BLaER1 treated with 17β-estradiol and CSF1 and Interleukin-3, amounts not matched to agents 10 nM and 100 nM (cell line): Measurements from ENCODE around the gene SMC6.

Experiments used
- H3K27ac ChIP-seq, 11 experiments: shearing (Covaris generic); formaldehyde crosslinking; 2 replicates each; pipeline ENCODE4 v1.8.1; 2022
- H3K27me3 ChIP-seq, 11 experiments: shearing (Covaris generic); formaldehyde crosslinking; 2 replicates each; pipeline ENCODE4 v1.8.1; 2022
- H3K36me3 ChIP-seq, 11 experiments: shearing (Covaris generic); formaldehyde crosslinking; 2 replicates each; pipeline ENCODE4 v1.8.1; 2022
- H3K4me1 ChIP-seq, 10 experiments: shearing (Covaris generic); formaldehyde crosslinking; 2 replicates each; pipeline ENCODE4 v1.8.1; 2022
- H3K4me2 ChIP-seq, 11 experiments: shearing (Covaris generic); formaldehyde crosslinking; 2 replicates each; pipeline ENCODE4 v1.8.1; 2022
- H3K4me3 ChIP-seq, 10 experiments: shearing (Covaris generic); formaldehyde crosslinking; 2 replicates each; pipeline ENCODE4 v1.8.1; 2022
- H3K9ac ChIP-seq, 11 experiments: shearing (Covaris generic); formaldehyde crosslinking; 2 replicates each; pipeline ENCODE4 v1.8.1; 2022
- H3K9me3 ChIP-seq, 11 experiments: shearing (Covaris generic); formaldehyde crosslinking; replicated peaks in 1 of 11; 2 replicates each; pipeline ENCODE4 v1.8.1; 2022
- H4K20me1 ChIP-seq, 11 experiments: shearing (Covaris generic); formaldehyde crosslinking; 2 replicates each; pipeline ENCODE4 v1.8.1; 2022
- Cebpa-rat ChIP-seq, 11 experiments: shearing (Covaris generic); IDR thresholded peaks; 2 replicates each; pipeline ENCODE4 v1.8.1; 2022

Gene SMC6

DNA sequence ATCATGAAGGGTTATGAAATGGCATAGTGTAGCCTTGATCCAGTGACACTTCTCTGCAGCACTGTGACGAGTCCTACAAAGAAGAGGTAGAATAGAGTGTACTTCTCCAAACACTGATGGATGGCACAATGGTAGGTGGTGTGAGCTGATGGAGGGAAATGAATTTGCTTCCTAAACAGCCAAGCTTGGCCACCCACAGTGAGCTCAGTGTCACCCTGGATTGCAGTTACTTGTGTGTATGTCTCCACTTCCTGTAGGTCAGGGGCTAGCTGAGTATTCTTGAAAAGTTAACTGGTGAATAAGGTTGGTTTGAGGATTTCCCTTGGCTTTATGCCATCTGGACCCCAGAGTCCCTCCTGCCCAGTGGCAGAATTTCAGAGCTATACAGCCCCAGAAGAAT, 137.2 kb downstream of the SMC6 start:
- no peak overlapping the region for H3K9ac ChIP-seq
- no peaks in the 10 kb centered on the region for H3K9me3 ChIP-seq
- no peak overlapping the region for H3K27ac ChIP-seq
- TF ChIP-seq Cebpa-rat (IDR thresholded peaks at IDR 0.05), result no peak
- no peaks in the 10 kb centered on the region for H3K36me3 ChIP-seq
- peaks cover 0 to 18% (median 10%) of the 10 kb centered on the region in 10 experiments; a peak in 15 of 20 replicates for H3K4me1 ChIP-seq
- H3K4me3 ChIP-seq, result no peak overlapping the region
- H3K27me3 ChIP-seq, result no peaks in the 10 kb centered on the region
- peak overlapping the region in 10 of 11 experiments; percentile 3 to 46 (median 24); a peak in 14 of 22 replicates for H3K4me2 ChIP-seq
- no peaks in the 10 kb centered on the region for H4K20me1 ChIP-seq

DNA sequence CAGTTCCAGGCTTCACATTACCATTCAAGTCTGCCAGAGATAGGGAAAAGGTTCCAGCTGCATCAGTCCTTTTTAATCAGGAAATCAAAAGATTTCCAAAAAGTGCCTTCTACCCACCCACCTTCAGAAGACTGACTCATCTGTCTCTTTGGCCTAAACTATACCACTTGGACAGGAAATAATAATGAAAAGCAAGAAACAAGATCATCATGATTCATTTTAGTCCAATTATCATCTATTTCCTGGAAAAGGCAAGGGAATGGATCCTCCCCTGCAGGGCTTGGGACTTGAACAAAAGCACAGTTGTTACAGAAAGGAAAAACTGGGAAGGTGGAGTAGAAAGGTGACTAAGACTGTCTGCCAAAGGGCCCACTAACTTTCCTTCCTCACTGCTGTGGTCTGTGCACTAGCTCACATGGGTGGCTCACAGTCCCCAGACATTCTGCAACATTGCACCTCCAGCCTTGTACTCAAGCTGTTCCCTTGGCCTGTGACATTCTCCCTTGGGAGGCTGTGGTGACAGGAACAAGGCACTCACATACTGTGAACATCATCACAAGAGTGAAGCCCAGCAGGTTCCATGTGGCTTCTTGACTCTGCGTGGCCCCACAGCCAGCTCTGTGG, 137.8 kb downstream of the SMC6 start:
- H4K20me1 ChIP-seq, result no peaks in the 10 kb centered on the region
- H3K4me2 ChIP-seq, result peak overlapping the region in 10 of 11 experiments; percentile 3 to 46 (median 24); a peak in 16 of 22 replicates
- no peaks in the 10 kb centered on the region for H3K27me3 ChIP-seq
- H3K36me3 ChIP-seq, result no peaks in the 10 kb centered on the region
- no peak overlapping the region for H3K27ac ChIP-seq
- no peaks in the 10 kb centered on the region for H3K9me3 ChIP-seq
- H3K9ac ChIP-seq, result no peak overlapping the region
- peaks cover 0 to 18% (median 10%) of the 10 kb centered on the region in 10 experiments; a peak in 15 of 20 replicates for H3K4me1 ChIP-seq
- no peak for TF ChIP-seq Cebpa-rat (IDR thresholded peaks at IDR 0.05)
- H3K4me3 ChIP-seq, result no peak overlapping the region

DNA sequence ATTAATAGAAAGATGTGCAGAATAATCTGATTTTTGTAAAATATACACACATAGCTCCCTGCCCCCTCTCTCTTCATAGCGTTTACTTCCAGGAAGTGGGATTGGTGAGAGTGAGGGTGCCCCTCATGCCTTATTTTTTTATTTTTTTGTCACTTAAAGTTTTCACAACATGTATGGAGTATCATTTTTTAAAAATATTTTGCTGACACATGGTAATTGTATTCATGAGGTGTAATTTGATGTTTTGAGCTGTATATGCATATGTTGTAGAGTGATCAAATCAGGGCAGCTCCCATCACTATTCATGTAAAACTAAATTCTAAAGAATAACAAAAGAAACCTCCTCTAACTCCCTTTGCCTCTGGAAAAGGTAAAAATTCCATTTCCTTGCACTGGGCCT, 138.5 kb downstream of the SMC6 start:
- no peak overlapping the region for H3K4me3 ChIP-seq
- no peaks in the 10 kb centered on the region for H3K9me3 ChIP-seq
- H3K4me2 ChIP-seq, result peak overlapping the region in 2 of 11 experiments; percentile 13 to 44; a peak in 3 of 22 replicates
- no peaks in the 10 kb centered on the region for H3K36me3 ChIP-seq
- no peak overlapping the region for H3K27ac ChIP-seq
- no peak overlapping the region for H3K9ac ChIP-seq
- no peak for TF ChIP-seq Cebpa-rat (IDR thresholded peaks at IDR 0.05)
- H4K20me1 ChIP-seq, result no peaks in the 10 kb centered on the region
- H3K27me3 ChIP-seq, result no peaks in the 10 kb centered on the region
- H3K4me1 ChIP-seq, result peaks cover 0 to 18% (median 10%) of the 10 kb centered on the region in 10 experiments; a peak in 15 of 20 replicates

DNA sequence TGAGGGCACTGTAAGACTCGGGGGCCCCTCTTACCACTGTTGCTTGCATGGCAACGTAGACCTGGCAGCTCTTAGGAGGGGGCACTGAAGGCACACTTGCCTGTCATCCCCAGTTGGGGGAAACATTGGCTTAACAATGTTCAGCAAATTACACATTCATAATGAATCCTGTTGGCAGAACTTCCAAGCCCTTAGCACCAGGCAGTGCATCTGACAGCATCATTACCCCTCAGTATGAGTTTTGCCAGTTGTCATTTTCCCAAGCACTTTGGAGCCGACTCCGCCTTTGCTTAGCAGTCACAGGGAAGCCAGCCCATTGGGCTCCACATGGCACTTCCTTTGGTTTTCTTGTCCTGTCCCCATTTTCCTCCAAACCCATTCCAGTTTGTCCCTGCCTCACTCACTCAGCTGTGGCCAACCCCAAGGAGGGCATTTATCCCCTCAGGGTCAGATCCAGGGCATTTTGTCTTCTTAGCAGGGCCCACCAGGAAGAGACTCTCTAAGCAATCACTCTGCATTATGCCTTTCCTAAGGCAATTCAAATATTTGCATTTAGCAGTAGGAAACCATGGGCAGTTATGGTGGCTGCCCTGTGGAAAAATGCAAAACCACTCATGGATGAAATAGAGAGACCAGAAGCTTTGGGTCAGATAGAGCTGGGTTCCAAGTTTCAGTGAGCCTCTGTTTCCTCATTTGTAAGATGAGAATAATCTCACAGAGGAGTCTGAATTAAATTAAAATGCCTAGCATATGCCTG, 139.3 kb downstream of the SMC6 start:
- Histone ChIP-seq H3K9ac (no peak overlapping the region), H3K4me2 (no peak overlapping the region)
- no peak for TF ChIP-seq Cebpa-rat (IDR thresholded peaks at IDR 0.05)

More for the DNA sequence above, 139.3 kb downstream of the SMC6 start:
- peaks cover 0 to 18% (median 10%) of the 10 kb centered on the region in 10 experiments; a peak in 15 of 20 replicates for H3K4me1 ChIP-seq
- H3K9me3 ChIP-seq, result no peaks in the 10 kb centered on the region
- H3K4me3 ChIP-seq, result no peak overlapping the region
- no peak overlapping the region for H3K27ac ChIP-seq
- H3K27me3 ChIP-seq, result no peaks in the 10 kb centered on the region
- H4K20me1 ChIP-seq, result no peaks in the 10 kb centered on the region
- no peaks in the 10 kb centered on the region for H3K36me3 ChIP-seq
